ENCODE results near the gene C3orf62. TPM values are rescaled to one million over a fixed set of nuclear protein-coding genes. Genes with fewer than 3 reads are reported as not detected.

The C3orf62 gene
- total and polyA plus RNA-seq, 2 donors (not counting 1 experiment from before 2014, with no cell fraction given) = 6.8 to 7.8 TPM

DNA sequence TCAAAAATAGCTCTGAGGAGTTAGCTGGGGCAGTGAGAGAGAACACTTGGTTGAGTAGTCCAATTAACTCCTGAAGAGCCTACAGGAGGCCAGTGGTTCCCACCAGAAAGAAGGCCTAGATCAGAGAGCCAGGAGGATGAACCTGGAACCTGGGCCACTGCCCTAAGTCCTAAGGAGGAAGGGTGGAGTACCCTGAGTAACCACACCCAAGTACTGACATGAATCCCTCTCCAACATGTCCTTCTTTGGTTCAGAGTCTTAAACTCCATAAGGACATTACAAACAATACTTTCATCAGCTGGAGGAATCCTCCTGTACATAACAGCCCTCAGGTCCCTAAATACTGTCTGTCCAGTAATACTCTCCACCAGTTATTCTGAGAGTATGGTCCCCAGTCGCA, 25.6 kb upstream of the C3orf62 start:
- Histone ChIP-seq H3K27me3 (replicated peaks in 1 of 4; ENCODE audit: control extremely low read depth in 1 of 4, control insufficient read depth in 3 of 4, insufficient read depth in 4 of 4, low read length in 3 of 4) (no peaks in the 10 kb centered on the region), H4K20me1 (ENCODE audit: control insufficient read depth, insufficient read depth, low read length, poor library complexity, severe bottlenecking) (no peaks in the 10 kb centered on the region), H3K79me2 (ENCODE audit: control insufficient read depth, insufficient read depth, low read length) (no peaks in the 10 kb centered on the region), H3K4me3 (ENCODE audit: control extremely low read depth in 1 of 5, extremely low read depth in 1 of 5, insufficient read depth in 1 of 5, low read depth in 2 of 5, low read length in 4 of 5) (no peak overlapping the region), H3K9ac (ENCODE audit: low read length) (no peak overlapping the region), H3K9me3 (ENCODE audit: control extremely low read depth in 1 of 3, control insufficient read depth in 2 of 3, insufficient read depth in 1 of 3, low read length in 2 of 3) (no peaks in the 10 kb centered on the region), H2AFZ (ENCODE audit: insufficient read depth, low read depth, low read length, poor library complexity, severe bottlenecking) (no peak overlapping the region), H3K4me1 (ENCODE audit: control insufficient read depth in 2 of 2, insufficient read depth in 2 of 2, low read length in 2 of 2) (no peaks in the 10 kb centered on the region), H3K27ac (ENCODE audit: low read length in 2 of 2) (no peak overlapping the region), H3K4me2 (replicated peaks; ENCODE audit: low read depth, low read length, poor library complexity, severe bottlenecking) (no peak overlapping the region), H3K36me3 (replicated peaks in 1 of 2; ENCODE audit: control extremely low read depth in 1 of 2, control insufficient read depth in 1 of 2, extremely low read depth in 1 of 2, insufficient read depth in 2 of 2, low read length in 1 of 2) (peaks cover 9 to 72% of the 10 kb centered on the region in 2 experiments)
- ChIA-PET CTCF (interaction anchor here (0.6 to 1.8 kb wide), 2 partner anchors 132 to 903 kb away, joined by 4 to 5 read pairs; partner anchors contain the start of gene KLHDC8B), POLR2A (interaction anchor here (0.6 to 0.7 kb wide), 2 partner anchors 30 to 97 kb away, joined by 3 to 5 read pairs; no protein-coding TSS in a partner anchor)
- no peak overlapping the region for H3K4me3 Mint-ChIP-seq
- H3K27ac Mint-ChIP-seq = no peak overlapping the region
- H3K4me1 Mint-ChIP-seq = no peaks in the 10 kb centered on the region
- DNase-seq (no peak), ATAC-seq (ENCODE audit: low read depth) (no peak)
- no peaks in the 10 kb centered on the region for H3K9me3 Mint-ChIP-seq (ENCODE audit: insufficient read depth)
- intact Hi-C loops (cut with micrococcal nuclease) = no loop called here
- WGBS (ENCODE audit: insufficient coverage) = no CpG with 5 or more reads among the region's 1 CpG
- TF ChIP-seq EZH2 (IDR thresholded peaks at IDR 0.05; ENCODE audit: borderline replicate concordance, insufficient read depth, low read depth, low read length, poor library complexity, severe bottlenecking) = no peak
- TF ChIP-seq, protein P1, sequence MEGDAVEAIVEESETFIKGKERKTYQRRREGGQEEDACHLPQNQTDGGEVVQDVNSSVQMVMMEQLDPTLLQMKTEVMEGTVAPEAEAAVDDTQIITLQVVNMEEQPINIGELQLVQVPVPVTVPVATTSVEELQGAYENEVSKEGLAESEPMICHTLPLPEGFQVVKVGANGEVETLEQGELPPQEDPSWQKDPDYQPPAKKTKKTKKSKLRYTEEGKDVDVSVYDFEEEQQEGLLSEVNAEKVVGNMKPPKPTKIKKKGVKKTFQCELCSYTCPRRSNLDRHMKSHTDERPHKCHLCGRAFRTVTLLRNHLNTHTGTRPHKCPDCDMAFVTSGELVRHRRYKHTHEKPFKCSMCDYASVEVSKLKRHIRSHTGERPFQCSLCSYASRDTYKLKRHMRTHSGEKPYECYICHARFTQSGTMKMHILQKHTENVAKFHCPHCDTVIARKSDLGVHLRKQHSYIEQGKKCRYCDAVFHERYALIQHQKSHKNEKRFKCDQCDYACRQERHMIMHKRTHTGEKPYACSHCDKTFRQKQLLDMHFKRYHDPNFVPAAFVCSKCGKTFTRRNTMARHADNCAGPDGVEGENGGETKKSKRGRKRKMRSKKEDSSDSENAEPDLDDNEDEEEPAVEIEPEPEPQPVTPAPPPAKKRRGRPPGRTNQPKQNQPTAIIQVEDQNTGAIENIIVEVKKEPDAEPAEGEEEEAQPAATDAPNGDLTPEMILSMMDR (IDR thresholded peaks at IDR 0.05) = no peak
- no peaks in the 10 kb centered on the region for H3K27me3 Mint-ChIP-seq

DNA sequence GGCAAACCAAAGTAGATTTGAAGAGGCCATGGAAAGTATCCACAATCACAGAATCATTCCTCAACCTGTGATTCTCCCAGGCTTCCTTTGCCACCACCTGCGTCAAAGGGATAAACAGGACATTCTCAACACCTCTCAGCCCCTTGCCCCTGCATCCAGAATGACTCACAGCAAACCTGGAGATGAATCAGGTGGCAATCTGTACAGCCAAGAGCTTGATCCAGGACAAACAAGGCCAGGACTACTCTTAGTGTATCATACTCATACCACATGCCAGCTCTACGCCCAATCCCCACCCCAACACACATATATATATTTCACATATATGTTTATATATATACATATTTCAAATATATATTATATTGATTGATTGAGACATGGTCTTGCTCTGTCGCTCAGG, 23.6 kb upstream of the C3orf62 start:
- H3K4me3 Mint-ChIP-seq = no peak overlapping the region
- Histone ChIP-seq H3K36me3 (replicated peaks in 1 of 2; ENCODE audit: control extremely low read depth in 1 of 2, control insufficient read depth in 1 of 2, extremely low read depth in 1 of 2, insufficient read depth in 2 of 2, low read length in 1 of 2) (peaks cover 10 to 67% of the 10 kb centered on the region in 2 experiments), H3K9me3 (ENCODE audit: control extremely low read depth in 1 of 3, control insufficient read depth in 2 of 3, insufficient read depth in 1 of 3, low read length in 2 of 3) (no peaks in the 10 kb centered on the region), H3K27me3 (replicated peaks in 1 of 4; ENCODE audit: control extremely low read depth in 1 of 4, control insufficient read depth in 3 of 4, insufficient read depth in 4 of 4, low read length in 3 of 4) (no peaks in the 10 kb centered on the region), H3K4me1 (ENCODE audit: control insufficient read depth in 2 of 2, insufficient read depth in 2 of 2, low read length in 2 of 2) (no peaks in the 10 kb centered on the region), H3K4me3 (ENCODE audit: control extremely low read depth in 1 of 5, extremely low read depth in 1 of 5, insufficient read depth in 1 of 5, low read depth in 2 of 5, low read length in 4 of 5) (no peak overlapping the region), H2AFZ (ENCODE audit: insufficient read depth, low read depth, low read length, poor library complexity, severe bottlenecking) (no peak overlapping the region), H3K27ac (ENCODE audit: low read length in 2 of 2) (no peak overlapping the region), H3K79me2 (ENCODE audit: control insufficient read depth, insufficient read depth, low read length) (no peaks in the 10 kb centered on the region), H3K4me2 (replicated peaks; ENCODE audit: low read depth, low read length, poor library complexity, severe bottlenecking) (no peak overlapping the region), H4K20me1 (ENCODE audit: control insufficient read depth, insufficient read depth, low read length, poor library complexity, severe bottlenecking) (no peaks in the 10 kb centered on the region), H3K9ac (ENCODE audit: low read length) (no peak overlapping the region)
- WGBS (ENCODE audit: insufficient coverage) = 100% methylated on average over 1 of the region's 3 CpGs
- ATAC-seq (ENCODE audit: low read depth) (no peak), DNase-seq (no peak)
- no peaks in the 10 kb centered on the region for H3K27me3 Mint-ChIP-seq
- intact Hi-C loops (cut with micrococcal nuclease) = no loop called here
- no peaks in the 10 kb centered on the region for H3K4me1 Mint-ChIP-seq
- POLR2A ChIA-PET = no interaction called here
- TF ChIP-seq, protein P1 (IDR thresholded peaks at IDR 0.05) = no peak
- TF ChIP-seq EZH2 (IDR thresholded peaks at IDR 0.05; ENCODE audit: borderline replicate concordance, insufficient read depth, low read depth, low read length, poor library complexity, severe bottlenecking) = no peak
- H3K9me3 Mint-ChIP-seq (ENCODE audit: insufficient read depth) = no peaks in the 10 kb centered on the region
- CTCF ChIA-PET = interaction anchor here (1.8 kb wide), 1 partner anchor 148 kb away, joined by 6 read pairs; no protein-coding TSS in a partner anchor
- peak overlapping the region; percentile 59 for H3K27ac Mint-ChIP-seq
